Measurements from ENCODE around the gene DNAJC2. TPM values are rescaled to one million over a fixed set of nuclear protein-coding genes. Genes with fewer than 3 reads are reported as not detected.

DNAJC2 gene
- total and polyA plus RNA-seq, 2 experiments from 2014 or later = 40.1 to 168 TPM

DNA sequence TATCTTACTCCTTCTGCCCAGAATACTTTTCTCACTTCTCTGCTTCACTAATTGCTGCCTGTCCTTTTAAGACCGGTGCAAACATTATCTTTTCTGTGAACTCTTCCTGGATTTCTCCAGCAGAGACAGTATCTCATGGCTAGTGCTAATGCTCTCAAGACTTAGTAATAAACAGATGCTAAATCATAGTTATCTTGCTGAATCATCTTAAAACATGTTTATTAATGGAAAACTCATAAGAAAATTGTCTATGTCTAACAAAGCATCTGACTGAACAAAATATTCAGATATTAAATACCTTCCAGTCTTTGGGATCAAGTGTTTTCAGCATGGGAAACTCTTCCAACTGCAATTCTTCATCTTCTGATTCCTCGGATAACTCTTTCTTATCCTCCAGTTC lies 3.1 kb downstream of the DNAJC2 start (continued):
- TF ChIP-seq, protein P1, sequence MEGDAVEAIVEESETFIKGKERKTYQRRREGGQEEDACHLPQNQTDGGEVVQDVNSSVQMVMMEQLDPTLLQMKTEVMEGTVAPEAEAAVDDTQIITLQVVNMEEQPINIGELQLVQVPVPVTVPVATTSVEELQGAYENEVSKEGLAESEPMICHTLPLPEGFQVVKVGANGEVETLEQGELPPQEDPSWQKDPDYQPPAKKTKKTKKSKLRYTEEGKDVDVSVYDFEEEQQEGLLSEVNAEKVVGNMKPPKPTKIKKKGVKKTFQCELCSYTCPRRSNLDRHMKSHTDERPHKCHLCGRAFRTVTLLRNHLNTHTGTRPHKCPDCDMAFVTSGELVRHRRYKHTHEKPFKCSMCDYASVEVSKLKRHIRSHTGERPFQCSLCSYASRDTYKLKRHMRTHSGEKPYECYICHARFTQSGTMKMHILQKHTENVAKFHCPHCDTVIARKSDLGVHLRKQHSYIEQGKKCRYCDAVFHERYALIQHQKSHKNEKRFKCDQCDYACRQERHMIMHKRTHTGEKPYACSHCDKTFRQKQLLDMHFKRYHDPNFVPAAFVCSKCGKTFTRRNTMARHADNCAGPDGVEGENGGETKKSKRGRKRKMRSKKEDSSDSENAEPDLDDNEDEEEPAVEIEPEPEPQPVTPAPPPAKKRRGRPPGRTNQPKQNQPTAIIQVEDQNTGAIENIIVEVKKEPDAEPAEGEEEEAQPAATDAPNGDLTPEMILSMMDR (conservative IDR thresholded peaks at IDR 0.05; ENCODE audit: low read depth in 2 of 2) = no peak
- TF ChIP-seq, protein P2, sequence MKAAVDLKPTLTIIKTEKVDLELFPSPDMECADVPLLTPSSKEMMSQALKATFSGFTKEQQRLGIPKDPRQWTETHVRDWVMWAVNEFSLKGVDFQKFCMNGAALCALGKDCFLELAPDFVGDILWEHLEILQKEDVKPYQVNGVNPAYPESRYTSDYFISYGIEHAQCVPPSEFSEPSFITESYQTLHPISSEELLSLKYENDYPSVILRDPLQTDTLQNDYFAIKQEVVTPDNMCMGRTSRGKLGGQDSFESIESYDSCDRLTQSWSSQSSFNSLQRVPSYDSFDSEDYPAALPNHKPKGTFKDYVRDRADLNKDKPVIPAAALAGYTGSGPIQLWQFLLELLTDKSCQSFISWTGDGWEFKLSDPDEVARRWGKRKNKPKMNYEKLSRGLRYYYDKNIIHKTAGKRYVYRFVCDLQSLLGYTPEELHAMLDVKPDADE (IDR thresholded peaks at IDR 0.05) = no peak
- TF ChIP-seq, protein P3, sequence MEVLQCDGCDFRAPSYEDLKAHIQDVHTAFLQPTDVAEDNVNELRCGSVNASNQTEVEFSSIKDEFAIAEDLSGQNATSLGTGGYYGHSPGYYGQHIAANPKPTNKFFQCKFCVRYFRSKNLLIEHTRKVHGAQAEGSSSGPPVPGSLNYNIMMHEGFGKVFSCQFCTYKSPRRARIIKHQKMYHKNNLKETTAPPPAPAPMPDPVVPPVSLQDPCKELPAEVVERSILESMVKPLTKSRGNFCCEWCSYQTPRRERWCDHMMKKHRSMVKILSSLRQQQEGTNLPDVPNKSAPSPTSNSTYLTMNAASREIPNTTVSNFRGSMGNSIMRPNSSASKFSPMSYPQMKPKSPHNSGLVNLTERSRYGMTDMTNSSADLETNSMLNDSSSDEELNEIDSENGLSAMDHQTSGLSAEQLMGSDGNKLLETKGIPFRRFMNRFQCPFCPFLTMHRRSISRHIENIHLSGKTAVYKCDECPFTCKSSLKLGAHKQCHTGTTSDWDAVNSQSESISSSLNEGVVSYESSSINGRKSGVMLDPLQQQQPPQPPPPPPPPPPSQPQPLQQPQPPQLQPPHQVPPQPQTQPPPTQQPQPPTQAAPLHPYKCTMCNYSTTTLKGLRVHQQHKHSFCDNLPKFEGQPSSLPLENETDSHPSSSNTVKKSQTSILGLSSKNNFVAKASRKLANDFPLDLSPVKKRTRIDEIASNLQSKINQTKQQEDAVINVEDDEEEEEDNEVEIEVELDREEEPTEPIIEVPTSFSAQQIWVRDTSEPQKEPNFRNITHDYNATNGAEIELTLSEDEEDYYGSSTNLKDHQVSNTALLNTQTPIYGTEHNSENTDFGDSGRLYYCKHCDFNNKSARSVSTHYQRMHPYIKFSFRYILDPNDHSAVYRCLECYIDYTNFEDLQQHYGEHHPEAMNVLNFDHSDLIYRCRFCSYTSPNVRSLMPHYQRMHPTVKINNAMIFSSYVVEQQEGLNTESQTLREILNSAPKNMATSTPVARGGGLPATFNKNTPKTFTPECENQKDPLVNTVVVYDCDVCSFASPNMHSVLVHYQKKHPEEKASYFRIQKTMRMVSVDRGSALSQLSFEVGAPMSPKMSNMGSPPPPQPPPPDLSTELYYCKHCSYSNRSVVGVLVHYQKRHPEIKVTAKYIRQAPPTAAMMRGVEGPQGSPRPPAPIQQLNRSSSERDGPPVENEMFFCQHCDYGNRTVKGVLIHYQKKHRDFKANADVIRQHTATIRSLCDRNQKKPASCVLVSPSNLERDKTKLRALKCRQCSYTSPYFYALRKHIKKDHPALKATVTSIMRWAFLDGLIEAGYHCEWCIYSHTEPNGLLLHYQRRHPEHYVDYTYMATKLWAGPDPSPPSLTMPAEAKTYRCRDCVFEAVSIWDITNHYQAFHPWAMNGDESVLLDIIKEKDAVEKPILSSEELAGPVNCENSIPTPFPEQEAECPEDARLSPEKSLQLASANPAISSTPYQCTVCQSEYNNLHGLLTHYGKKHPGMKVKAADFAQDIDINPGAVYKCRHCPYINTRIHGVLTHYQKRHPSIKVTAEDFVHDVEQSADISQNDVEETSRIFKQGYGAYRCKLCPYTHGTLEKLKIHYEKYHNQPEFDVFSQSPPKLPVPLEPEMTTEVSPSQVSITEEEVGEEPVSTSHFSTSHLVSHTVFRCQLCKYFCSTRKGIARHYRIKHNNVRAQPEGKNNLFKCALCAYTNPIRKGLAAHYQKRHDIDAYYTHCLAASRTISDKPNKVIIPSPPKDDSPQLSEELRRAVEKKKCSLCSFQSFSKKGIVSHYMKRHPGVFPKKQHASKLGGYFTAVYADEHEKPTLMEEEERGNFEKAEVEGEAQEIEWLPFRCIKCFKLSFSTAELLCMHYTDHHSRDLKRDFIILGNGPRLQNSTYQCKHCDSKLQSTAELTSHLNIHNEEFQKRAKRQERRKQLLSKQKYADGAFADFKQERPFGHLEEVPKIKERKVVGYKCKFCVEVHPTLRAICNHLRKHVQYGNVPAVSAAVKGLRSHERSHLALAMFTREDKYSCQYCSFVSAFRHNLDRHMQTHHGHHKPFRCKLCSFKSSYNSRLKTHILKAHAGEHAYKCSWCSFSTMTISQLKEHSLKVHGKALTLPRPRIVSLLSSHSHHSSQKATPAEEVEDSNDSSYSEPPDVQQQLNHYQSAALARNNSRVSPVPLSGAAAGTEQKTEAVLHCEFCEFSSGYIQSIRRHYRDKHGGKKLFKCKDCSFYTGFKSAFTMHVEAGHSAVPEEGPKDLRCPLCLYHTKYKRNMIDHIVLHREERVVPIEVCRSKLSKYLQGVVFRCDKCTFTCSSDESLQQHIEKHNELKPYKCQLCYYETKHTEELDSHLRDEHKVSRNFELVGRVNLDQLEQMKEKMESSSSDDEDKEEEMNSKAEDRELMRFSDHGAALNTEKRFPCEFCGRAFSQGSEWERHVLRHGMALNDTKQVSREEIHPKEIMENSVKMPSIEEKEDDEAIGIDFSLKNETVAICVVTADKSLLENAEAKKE (CRISPR knock-in tag; IDR thresholded peaks at IDR 0.05) = no peak

DNA sequence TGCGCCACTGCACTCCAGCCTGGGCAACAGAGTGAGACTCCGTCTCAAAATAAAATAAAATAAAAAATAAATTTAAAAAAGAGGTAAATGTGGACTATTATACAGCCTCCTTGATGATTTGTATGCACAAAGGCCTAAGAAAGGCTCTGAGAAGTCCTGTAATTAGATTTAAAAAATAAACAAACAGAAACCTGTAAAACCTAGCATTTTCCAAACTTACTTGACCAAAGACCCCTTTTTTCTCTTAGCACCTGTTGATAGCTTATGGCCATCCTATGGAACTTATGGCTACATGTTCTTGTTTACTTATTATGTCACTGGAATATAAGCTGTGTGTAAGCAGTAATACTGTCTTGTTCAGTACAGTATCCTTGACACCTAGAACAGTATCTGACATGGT lies 5.7 kb downstream of the DNAJC2 start:
- ATAC-seq (no peak), DNase-seq (ENCODE audit: low spot score) (no peak)
- Mint-ChIP-seq H3K4me3 (no peak overlapping the region), H3K9me3 (no peaks in the 10 kb centered on the region), H3K27me3 (ENCODE audit: insufficient read depth, low read depth, poor library complexity) (no peaks in the 10 kb centered on the region), H3K27ac (no peak overlapping the region), H3K4me1 (no peaks in the 10 kb centered on the region), H3K36me3 (ENCODE audit: low read depth) (peaks cover 68% of the 10 kb centered on the region)
- Histone ChIP-seq H3F3A (replicated peaks; ENCODE audit: low read depth) (no peaks in the 10 kb centered on the region), H2AFZ (no peak overlapping the region), H3K4me2 (no peak overlapping the region), H4K20me1 (replicated peaks; ENCODE audit: insufficient read depth) (peaks cover 18% of the 10 kb centered on the region), H3K4me1 (ENCODE audit: insufficient read depth) (peaks cover 8% of the 10 kb centered on the region; the same call in 1 of the 2 replicates), H3K4me3 (no peak overlapping the region), H3K27me3 (ENCODE audit: insufficient read depth) (no peaks in the 10 kb centered on the region), H3K27ac (ENCODE audit: low read depth) (no peak overlapping the region), H3K9me2 (ENCODE audit: insufficient read depth) (no peaks in the 10 kb centered on the region), H3K36me3 (ENCODE audit: insufficient read depth) (peaks cover 59% of the 10 kb centered on the region), H3K79me2 (replicated peaks; ENCODE audit: insufficient read depth) (peaks cover 97% of the 10 kb centered on the region)
- TF ChIP-seq, protein P3 (CRISPR knock-in tag; IDR thresholded peaks at IDR 0.05) = no peak
- TF ChIP-seq STAT1 (IDR thresholded peaks at IDR 0.05; ENCODE audit: unreplicated experiment) (no peak), ZNF331 (CRISPR knock-in tag; IDR thresholded peaks at IDR 0.05; ENCODE audit: low read depth) (no peak)
